Neural cell (in vitro differentiated cells): ENCODE measurements around the gene SUCO. TPM values are rescaled to one million over a fixed set of nuclear protein-coding genes. Genes with fewer than 3 reads are reported as not detected.

Experiments
- H2AFZ ChIP-seq: fragments of 200-600, 300-800 bp; sonication (generic), shearing (Covaris generic); 2 replicates; pipeline ENCODE4 v1.6.0; 2014; ENCODE audit warnings: low read depth, mild to moderate bottlenecking, antibody characterized with exemption, low read length, moderate library complexity
- H3F3A ChIP-seq: fragments of 200-600 bp; shearing (Covaris generic); 2 replicates; pipeline ENCODE4 v1.6.1; 2016; ENCODE audit warnings: mild to moderate bottlenecking, moderate library complexity, mixed read lengths, antibody characterized with exemption, low read length; ENCODE audit not compliant: insufficient read depth, poor library complexity, severe bottlenecking
- H3K27ac ChIP-seq: fragments of 200-600, 300-800 bp; sonication (generic), shearing (Covaris generic); 2 replicates; pipeline ENCODE4 v1.5.1; 2014; ENCODE audit warnings: mild to moderate bottlenecking, low read length, moderate library complexity
- H3K27me3 ChIP-seq: fragments of 300-800, 200-600 bp; sonication (generic), shearing (Covaris generic); 2 replicates; pipeline ENCODE4 v1.6.0; 2014; ENCODE audit warnings: mild to moderate bottlenecking, low read depth, low read length, moderate library complexity; ENCODE audit not compliant: insufficient read depth
- H3K36me3 ChIP-seq: fragments of 300-800, 200-600 bp; sonication (generic), shearing (Covaris generic); 2 replicates; pipeline ENCODE4 v1.5.1; 2014; ENCODE audit warnings: mild to moderate bottlenecking, antibody characterized with exemption, low read length, moderate library complexity; ENCODE audit not compliant: insufficient read depth
- H3K4me2 ChIP-seq: fragments of 300-800, 200-600 bp; sonication (generic), shearing (Covaris generic); 2 replicates; pipeline ENCODE4 v1.6.0; 2014; ENCODE audit warnings: mild to moderate bottlenecking, low read length
- H3K4me3 ChIP-seq: fragments of 300-800, 200-600 bp; sonication (generic), shearing (Covaris generic); 2 replicates; pipeline ENCODE4 v1.5.1; 2014; ENCODE audit warnings: mild to moderate bottlenecking, low read length, moderate library complexity
- H3K79me2 ChIP-seq: fragments of 200-600 bp; shearing (Covaris generic); replicated peaks from 2 replicates; pipeline ENCODE4 v1.6.0; 2014; ENCODE audit warnings: mild to moderate bottlenecking, low read length, moderate library complexity; ENCODE audit not compliant: insufficient read depth
- H3K9ac ChIP-seq: fragments of 300-800, 200-600 bp; sonication (generic), shearing (Covaris generic); 2 replicates; pipeline ENCODE4 v1.6.1; 2016; ENCODE audit warnings: mild to moderate bottlenecking, low read length, mixed read lengths
- H3K9me2 ChIP-seq: fragments of 200-600 bp; shearing (Covaris generic); 2 replicates; pipeline ENCODE4 v1.6.1; 2016; ENCODE audit warnings: mild to moderate bottlenecking, low read length, mixed read lengths; ENCODE audit not compliant: insufficient read depth
- H3K9me3 ChIP-seq: fragments of 200-600, 300-800 bp; sonication (generic), shearing (Covaris generic); 2 replicates; pipeline ENCODE4 v1.6.1; 2016; ENCODE audit warnings: mild to moderate bottlenecking, mixed run types, low read length, moderate library complexity, mixed read lengths
- H4K20me1 ChIP-seq: fragments of 200-600 bp; shearing (Covaris generic); 2 replicates; pipeline ENCODE4 v1.6.1; 2016; ENCODE audit warnings: mild to moderate bottlenecking, mixed run types; ENCODE audit not compliant: insufficient read depth
- CTCF ChIP-seq: fragments of 450-650 bp; IDR thresholded peaks from 2 replicates; pipeline ENCODE4 v1.5.1; 2014; ENCODE audit warnings: antibody characterized with exemption, mild to moderate bottlenecking, moderate library complexity; ENCODE audit not compliant: poor library complexity, severe bottlenecking
- EZH2 ChIP-seq: fragments of 200-600, 300-800 bp; shearing (Covaris generic), sonication (generic); IDR thresholded peaks from 2 replicates; pipeline ENCODE4 v1.6.1; 2014; ENCODE audit warnings: antibody characterized with exemption, low read length, borderline replicate concordance, mild to moderate bottlenecking; ENCODE audit not compliant: insufficient read depth, poor library complexity, severe bottlenecking
- MXI1 ChIP-seq: fragments of 450-650 bp; conservative IDR thresholded peaks from 2 replicates; pipeline ENCODE4 v1.6.1; 2014; ENCODE audit warnings: antibody characterized with exemption, mild to moderate bottlenecking; ENCODE audit not compliant: poor library complexity, severe bottlenecking
- RAD21 ChIP-seq: fragments of 450-650 bp; conservative IDR thresholded peaks from 2 replicates; pipeline ENCODE4 v1.6.1; 2014; ENCODE audit warnings: antibody characterized with exemption, mild to moderate bottlenecking, moderate library complexity
- REST ChIP-seq: IDR thresholded peaks from 2 replicates; pipeline ENCODE4 v1.6.1; 2012; ENCODE audit warnings: borderline replicate concordance
- SMC3 ChIP-seq: fragments of 450-650 bp; conservative IDR thresholded peaks from 2 replicates; pipeline ENCODE4 v1.6.1; 2014; ENCODE audit warnings: antibody characterized with exemption, mild to moderate bottlenecking, moderate library complexity; ENCODE audit not compliant: poor library complexity
- TAF1 ChIP-seq: IDR thresholded peaks from 2 replicates; pipeline ENCODE4 v1.6.1; 2012; ENCODE audit warnings: low read depth
- polyA plus RNA-seq: library from polyadenylated mRNA; depleted of rRNA; stranded (reverse); fragments of >200 nt; gene quantifications from 2 replicates; pipeline ENCODE4 v1.2.3, GENCODE V29; 2014

SUCO gene
- polyA plus RNA-seq, 1 donor from 2014 or later = 43.4 TPM

DNA sequence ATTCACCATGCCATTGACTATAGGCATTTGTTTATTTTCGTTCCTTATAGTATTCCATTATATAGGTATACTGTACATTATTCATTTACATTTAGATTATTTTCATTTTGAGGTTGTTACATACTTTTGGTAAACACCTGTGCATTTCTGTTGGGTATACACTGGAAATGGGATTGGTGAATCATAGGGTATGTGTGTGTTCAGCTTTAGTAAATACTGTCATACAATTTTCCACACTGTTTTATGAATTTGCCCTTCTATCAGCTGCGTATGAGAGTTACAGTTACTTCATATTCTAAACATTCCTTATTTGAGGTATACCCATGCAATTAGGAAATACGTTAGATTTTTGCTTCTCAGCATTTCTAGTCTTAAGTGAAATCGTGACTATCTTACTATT lies 70.9 kb downstream of the SUCO start:
- peaks cover 8% of the 10 kb centered on the region for H3K36me3 ChIP-seq
- H3K9ac ChIP-seq = no peak overlapping the region
- H3K27me3 ChIP-seq = no peaks in the 10 kb centered on the region
- no peaks in the 10 kb centered on the region for H3F3A ChIP-seq
- H3K4me2 ChIP-seq = no peak overlapping the region
- no peaks in the 10 kb centered on the region for H3K9me2 ChIP-seq
- H3K9me3 ChIP-seq = no peaks in the 10 kb centered on the region
- no peak for TF ChIP-seq TAF1
- TF ChIP-seq EZH2 = no peak
- TF ChIP-seq RAD21 = no peak
- TF ChIP-seq REST = no peak
- H3K4me3 ChIP-seq = no peak overlapping the region
- H3K79me2 ChIP-seq = peaks cover under 1% of the 10 kb centered on the region
- H2AFZ ChIP-seq = no peak overlapping the region
- no peak overlapping the region for H3K27ac ChIP-seq
- H4K20me1 ChIP-seq = no peaks in the 10 kb centered on the region

DNA sequence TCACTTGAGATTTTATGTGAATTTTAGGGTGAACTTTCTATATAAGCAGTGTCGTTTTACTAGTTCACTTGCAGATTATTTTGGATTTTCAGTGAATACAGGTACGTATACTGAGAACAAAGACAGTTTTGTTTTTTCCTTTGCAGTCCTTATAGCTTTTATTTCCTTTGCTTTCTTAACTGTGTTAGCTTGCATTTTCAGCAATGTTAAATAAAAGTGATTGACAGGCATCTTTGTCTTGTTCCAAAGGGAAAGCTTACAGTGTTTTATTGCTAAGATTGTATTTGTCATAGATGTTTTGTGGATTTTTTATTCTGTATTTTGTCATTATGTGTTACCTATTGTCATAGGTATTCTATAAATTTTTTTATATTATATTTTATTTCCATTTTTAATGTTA lies 72.7 kb downstream of the SUCO start:
- TF ChIP-seq SMC3 (no peak), REST (no peak), EZH2 (no peak), MXI1 (no peak), CTCF (no peak)
- Histone ChIP-seq H2AFZ (no peak overlapping the region), H3K9me2 (no peaks in the 10 kb centered on the region)

More for the DNA sequence above, 72.7 kb downstream of the SUCO start:
- no peaks in the 10 kb centered on the region for H3K79me2 ChIP-seq
- no peaks in the 10 kb centered on the region for H3K27me3 ChIP-seq
- no peak overlapping the region for H3K9ac ChIP-seq
- H4K20me1 ChIP-seq = no peaks in the 10 kb centered on the region
- no peak overlapping the region for H3K4me3 ChIP-seq
- H3K9me3 ChIP-seq = no peaks in the 10 kb centered on the region
- H3K27ac ChIP-seq = no peak overlapping the region
- peaks cover 13% of the 10 kb centered on the region for H3K36me3 ChIP-seq
- H3F3A ChIP-seq = no peaks in the 10 kb centered on the region
- H3K4me2 ChIP-seq = no peak overlapping the region
